NCI-H2029 (cell line): ENCODE measurements around the gene LIPN.

Experiments
- DNase-seq: peaks from one replicate; lab custom pipeline; 2025; lab: John Stamatoyannopoulos, UW

Gene LIPN

DNA sequence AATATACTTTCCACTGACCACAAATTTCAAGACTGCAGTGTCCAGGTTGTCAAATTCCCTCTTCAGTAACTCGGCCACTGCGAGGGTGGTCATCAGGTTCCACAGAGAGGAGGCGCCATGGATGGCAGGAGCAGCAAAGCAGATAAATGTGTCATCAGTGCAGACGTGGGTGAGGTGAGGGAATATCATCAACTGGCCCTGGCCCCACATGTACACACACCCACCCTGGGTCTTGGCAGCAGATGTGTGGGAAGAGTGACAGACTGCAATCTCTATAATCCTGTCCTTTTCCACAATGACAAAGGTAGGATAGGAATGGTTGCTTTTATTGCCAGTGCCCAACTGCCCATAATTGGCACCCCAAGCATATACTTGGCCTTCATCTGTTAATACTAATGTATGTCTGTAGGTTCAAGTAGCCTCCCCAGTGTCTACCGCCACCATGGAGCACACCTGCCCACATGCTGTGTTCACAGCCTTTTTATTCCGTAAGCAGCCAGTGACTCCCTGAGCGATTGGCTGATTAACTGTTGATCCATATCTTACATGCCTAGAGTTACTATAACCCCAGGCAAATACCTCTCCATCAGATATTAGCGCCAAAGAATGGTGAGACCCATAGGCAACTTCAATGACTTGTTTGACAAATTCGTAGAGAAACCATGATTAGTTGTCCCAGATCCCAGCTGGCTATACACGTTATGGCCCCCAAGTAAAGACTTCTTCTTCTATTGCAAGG, 26.4 kb downstream of the LIPN start:
- no peak for DNase-seq

DNA sequence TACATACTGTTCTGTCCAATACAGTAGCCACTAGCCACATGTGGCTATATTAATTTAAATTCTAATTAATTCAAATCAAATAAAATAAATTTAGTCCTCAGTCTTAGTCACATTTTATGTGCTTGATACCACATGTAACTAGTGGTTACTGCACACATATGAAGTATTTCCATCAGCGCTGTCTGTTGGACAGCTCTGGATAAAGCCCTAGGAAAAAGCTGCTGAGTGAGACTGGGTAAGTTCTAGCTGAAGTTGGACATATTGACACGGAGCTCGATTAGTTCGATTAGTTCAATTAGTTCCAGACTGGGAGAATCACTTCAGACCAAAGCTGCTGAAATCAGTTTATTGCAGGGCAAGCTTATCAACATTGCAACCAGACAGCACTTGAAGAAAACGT, 27.6 kb downstream of the LIPN start:
- DNase-seq, result no peak

DNA sequence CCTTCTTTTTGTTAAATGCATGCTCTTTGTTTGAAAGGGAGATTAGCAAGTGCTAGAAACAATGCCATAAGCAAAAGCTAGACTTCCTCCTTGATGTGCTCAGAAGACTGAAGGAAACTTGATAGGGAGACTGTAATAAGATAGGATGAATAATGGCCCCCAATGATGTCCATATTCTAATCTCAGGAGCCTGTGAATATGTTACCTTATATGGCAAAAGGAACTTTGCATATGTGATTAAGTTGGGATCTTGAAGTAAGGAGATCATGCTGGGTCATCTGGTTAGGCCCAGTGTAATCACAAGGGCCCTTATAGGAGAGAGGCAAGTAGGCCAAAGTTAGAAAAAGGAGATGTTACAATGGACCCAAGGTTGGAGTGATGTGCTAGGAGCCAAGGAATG, 29.1 kb downstream of the LIPN start:
- no peak for DNase-seq

DNA sequence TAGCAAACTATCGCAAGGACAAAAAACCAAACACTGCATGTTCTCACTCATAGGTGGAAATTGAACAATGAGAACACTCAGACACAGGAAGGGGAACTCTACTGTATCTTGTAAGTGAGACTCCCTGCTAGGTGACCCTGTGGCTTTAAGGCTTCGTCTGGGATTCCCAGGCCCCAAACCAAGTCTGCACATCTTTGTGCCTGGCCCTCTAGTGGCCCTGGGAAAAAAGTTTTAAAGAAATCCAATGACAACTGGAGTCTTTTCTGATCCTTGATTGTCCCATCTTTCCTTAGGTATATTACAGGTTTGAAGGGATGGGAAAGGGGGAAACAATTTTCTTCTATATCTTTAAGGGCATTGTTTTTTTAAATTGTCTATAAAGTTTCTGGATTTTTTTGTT, 32.1 kb downstream of the LIPN start:
- no peak for DNase-seq

DNA sequence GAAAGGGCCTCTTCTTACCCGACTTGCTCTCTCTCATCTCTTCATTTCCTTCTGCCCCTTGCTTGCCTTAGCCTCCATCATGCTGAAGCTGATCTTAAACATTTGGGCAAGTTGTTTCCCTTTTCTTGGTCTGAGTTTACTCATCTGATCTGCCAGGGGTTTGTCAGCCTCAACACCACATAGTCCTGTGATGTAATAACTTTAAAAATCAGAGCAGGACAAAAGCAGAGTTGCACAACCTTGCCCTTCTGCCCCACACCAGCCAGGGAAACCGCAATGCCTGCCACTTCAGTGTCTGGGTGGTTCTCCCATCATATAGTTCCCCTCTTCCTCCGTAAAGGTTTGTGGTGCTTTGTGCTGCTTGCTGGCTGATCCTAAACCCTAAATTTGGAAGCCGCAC, 32.8 kb downstream of the LIPN start:
- DNase-seq, result no peak

DNA sequence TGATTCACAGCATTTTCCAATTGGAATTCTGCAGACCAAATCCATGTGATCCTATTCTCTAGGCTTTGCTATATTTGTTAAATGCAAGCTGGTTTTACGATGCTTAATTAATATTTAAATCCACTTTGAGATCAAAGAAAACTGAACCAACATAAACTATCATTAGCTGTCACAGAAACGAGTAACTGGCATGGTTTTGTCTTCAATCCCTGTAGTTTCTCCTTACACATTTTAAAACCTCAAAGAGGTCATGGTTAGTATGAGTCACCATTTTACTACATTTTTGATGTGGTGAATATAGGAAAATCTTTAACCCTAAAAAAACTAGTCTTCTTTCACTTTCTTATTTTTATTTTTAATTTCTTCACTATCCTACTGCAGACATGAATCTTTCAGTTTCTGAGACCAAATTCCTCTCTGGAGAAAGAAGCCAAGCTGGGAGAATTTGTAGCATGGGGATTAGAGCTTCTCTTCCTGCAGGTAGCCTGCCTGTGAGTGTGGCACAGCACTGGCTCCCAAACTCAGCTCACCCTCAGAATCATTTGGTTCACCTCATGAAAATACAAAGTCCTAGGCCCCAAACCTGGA, 34.0 kb downstream of the LIPN start:
- DNase-seq, result no peak

DNA sequence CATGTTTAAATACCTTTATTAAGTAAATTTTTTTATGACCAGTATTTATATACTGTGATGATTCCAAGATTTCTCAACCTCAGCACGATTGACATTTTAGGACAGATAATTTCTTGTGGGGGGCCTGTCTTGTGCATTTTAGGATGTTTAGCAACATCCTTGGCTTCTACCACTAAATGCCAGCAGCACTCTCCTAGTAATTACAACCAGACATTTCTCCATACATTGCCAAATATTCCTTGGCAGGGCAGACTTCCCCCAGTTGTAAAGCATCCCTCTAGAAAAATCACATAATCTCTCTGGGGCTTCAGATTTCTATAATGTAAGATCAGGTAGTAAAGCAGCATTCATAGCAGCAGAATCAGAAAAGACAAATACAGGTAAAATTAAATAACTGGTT, 34.9 kb downstream of the LIPN start:
- DNase-seq, result no peak

DNA sequence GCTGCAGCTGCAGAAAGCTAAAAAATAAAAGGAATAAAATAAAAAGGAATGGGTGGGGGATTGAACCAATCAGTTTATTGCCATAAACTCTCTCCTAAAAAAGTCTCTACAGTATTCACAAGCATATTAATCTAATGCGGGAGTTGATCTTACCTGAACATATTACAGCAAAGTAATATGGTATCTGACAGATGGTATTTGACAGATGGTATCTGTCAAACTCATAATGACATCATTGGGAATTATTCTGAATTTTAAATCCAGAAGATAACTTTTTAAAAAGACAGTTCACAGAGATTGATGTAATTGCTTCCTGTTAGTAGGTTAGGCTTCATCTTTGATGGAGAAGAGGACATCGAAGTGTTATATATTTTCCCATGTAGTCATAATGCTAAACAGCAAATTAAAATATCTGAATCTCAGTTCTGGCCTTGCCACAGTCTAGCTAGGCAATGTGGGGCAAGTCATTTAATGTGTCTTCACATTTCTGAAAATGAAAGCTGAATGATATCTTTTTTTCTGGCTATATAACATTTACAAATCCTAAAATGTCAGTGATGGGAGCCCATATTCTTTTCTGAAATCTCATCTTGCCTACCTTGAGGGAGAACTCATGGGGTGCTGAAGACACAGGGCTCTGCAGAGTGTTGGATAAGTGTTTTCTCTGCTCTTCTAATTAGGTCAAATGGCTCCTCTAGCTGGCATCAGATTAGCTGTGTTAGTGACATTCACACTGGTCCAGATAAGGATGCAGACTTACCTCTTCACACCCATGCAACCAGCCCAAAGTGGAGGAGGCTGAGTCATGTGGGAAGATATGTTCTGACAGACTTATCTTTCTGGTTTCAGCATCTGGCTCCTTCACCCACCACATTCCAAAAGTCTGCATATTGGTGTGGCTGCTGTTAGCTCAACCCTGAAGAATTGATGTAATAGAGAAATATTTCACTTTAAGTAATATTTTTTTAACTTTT, 40.6 kb downstream of the LIPN start:
- no peak for DNase-seq

DNA sequence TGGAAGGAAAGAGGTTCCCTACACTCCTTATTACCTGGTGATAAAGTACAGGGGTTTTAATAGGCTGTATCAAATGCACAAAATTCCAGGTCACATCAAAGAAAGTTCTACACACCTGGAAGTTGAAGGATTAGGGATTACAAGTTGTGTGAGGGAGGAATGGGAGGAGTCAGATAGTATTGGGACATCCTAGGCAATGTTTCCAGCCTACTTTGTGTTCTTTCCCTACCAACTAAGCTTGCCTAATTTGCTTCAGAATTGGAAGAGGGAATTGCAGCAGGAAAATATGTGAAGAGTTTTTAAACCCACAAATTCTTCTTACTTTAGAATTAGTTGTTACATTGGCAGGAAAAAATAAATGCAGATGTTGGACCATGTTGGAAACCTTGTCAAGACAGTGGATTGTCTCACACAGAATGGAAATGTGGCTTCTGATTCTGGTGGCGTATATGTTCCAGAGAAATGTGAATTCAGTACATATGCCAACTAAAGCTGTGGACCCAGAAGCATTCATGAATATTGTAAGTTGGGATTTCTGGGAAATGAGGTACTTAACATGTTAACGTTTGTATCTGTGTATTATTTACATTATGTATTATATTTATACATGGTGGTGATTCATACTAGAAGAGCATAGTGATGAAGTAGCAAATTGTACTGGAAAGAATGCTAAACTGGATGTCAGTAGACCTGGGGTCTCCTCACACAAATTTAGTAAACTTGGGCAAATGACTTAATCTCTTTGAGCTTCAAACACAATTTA, 42.9 kb downstream of the LIPN start, which contains the start of gene LIPM:
Gene LIPM (plus strand): TSS at position 208 of the 763 bp plus-strand sequence. CDS start 167 bp downstream, at position 375.
- no peak for DNase-seq

DNA sequence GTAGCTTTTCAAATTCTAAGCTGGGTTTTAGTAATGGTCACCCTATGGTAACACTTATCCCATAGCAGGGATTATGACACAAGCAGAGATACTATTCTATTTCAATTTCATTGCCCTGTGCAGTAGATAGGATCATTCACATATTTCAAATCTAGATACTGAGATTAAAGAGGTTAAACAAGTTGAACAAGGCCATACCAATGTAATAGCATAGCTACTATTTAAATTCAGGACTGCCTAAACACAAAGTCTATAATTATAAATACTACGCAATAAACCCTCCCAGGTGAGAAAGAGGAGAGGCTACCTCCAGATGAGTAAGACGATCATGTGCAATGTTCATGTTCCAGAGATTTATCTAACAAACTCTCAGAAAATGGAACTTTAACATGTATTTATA, 43.8 kb downstream of the LIPN start:
- no peak for DNase-seq

DNA sequence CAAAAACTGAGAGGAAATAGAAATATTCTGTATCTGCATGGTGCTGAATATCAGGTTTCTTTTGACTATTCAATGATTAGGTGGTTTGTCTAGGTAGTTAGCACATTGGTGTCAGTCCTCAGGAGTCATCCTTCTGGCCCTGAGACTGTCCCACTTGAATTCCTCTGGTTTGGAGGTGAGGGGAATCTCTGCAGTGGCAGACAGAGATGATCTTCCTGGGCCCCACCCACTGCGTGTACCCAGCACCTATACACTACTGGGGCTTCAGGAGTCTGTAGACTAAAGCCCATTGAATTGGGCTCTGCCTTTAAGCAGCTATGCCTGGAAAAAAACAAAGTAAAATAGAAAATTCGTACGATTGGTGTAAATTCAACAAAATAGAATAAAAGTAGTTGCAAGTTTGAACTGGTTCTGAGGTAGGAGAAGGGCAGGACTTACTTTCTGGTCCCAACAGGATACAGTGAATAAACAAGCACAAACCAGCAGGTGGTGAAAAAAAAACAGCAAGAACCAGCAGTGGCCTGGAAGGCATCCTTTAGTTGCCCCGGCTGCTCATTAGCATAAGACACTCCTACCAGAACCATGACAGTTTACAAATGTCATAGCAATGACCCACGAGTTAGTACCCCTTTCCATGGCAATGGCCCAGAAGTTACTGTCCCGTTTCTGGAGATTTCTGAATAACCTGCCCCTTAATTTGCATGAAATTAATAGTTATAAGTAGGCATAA, 44.4 kb downstream of the LIPN start:
- no peak for DNase-seq

DNA sequence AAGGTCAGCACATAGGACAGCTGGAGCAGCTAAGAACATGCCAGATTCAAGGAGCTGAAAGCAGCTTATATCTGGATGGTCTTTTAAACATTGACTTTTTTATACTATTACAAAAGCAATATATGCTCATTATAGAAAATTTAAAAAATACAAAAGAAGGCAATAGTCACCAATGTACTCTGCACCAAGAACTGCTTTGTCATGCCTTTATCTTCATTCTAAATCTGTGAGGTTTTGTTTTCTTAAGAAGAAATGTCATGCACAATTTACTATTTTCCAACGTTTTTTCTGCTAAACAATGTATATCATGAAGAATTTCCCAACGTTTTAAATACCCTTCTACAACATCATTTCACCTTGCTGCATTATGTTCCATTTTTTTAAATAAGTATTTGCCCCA, 45.5 kb downstream of the LIPN start:
- no peak for DNase-seq

DNA sequence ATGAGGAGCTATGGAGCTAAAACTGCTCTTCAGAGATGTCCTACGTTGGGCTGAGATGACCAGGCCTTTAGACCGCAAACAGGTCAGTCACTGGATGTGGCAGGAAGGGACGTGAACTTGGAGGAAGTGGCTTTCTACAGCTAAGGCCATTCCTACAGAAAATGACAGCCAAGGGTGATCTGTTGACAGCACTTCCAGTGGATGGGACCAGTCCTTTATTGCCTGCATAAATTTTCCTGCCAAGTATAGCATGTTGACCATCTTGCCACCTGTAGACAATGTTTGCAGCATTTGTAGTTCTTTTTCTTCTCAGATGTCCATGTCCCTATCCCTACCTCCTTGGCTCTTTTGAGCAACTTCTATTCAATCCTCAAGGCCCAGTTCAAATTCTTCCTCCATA, 46.1 kb downstream of the LIPN start:
- no peak for DNase-seq

DNA sequence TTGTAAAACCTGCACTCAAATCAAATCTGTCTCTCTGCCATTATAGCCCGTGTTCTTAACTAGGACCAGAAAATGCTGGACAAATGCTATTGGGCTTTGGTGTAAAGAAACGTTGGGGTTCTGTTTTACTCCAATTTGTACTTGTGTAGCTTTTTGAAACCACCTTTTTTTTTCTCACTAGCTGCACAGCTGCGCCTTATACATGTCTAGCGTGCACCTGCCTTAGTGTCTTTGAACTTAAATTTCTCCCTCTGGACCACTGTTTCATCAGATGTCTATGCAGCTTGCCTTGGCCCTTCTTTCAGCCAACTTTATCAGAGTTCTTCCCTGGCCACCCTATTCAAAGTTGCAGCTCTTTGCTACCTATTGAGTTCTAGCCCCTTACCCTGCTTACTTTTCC, 49.8 kb downstream of the LIPN start:
- DNase-seq, result no peak

DNA sequence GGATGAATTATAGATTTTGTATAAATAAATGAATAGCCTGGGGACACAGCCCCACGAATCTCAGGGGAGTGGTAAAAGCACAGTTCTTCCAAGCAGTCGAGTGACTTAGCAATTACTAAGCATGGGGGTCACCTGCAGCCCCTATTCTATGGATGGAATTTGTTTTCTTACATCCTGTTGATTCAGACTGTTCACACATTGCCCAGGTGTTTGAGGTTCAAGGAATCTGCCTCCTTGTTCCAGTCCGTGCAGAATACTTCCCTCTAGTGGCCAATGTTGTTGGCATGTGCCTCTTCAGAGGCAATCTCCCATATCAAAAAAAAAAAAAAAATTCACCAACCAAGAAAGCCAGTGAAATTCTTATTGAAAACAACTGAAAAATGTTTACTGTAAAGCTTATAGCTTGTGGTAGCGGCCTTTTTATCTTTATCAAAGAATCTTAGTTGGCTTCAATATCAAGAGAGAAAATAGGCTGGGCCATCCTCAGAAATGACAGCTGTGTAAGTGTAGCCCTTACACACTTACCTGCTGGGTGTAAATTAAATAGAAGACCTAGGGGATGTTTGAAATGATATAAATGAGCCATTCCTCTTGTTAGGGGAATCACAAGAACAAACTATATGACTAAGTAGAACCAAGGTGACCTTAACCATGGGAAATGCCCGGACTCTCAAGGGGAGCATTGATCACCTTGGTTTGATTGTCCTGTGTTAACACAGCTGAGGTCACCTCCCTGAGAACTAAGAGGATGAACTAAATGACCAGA, 50.6 kb downstream of the LIPN start:
- DNase-seq, result peak; percentile 30

DNA sequence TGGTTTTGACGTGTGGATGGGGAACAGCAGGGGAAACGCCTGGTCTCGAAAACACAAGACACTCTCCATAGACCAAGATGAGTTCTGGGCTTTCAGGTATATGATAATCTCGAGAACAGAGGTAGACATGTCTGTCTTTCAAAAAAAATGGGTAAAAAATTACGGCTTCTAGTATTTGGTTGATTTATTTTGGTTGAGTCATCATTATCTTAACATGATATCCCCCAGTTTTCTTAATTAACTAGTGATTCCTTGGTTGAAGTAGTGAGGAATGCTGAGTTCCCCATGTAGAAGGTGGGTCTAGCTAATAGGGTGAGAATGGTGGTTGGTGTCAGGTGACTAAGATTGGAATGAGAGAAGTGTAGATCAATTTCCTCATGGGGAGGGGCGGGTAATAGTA, 53.4 kb downstream of the LIPN start:
- DNase-seq, result no peak

DNA sequence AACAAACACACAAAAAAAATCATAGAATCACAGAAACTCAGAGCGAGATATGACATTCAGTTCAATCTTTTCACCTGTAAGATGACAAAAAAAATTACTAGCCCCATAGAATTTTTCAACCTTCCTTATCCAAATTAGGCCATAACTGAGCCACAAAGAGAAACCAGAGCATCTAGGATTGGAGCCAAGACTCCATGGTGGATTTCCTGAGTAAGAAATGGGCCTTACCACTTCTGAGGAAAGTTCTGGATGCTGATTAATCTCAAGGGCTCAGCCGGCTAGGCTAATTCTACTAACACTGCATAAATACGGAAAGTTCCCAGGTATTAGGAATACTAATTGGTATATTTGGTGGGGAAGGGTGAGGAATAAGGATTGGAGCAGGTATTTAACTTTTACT, 59.5 kb downstream of the LIPN start:
- no peak for DNase-seq

DNA sequence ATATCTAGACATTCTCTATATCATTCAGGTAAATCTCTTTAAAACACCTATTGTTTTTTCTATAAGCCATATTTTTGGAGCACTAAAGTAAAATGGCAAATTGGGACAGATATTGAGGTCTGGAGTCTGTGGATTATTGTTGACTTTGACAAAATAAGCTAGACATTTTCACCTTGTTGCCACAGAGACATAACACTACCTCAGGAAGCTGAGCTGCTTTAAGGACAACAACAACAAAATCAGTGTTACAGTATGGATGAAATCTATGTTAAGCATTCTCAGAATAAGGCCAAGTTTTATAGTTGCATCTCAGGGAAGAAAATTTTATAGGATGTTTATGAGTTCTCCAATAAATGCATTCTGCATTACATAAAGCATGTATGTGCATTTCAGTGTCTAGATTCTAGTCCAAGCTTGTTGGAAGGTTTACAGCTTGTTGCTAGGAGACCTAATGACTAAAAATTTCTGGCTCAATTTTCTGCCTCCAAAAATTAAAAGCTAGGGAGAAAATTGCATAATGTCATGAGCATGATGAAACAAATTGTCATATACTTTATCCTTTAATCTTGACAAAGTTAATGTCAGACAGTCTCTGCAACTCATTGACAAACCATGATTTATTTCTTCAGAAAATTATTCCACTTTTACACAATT, 61.1 kb downstream of the LIPN start:
- no peak for DNase-seq

DNA sequence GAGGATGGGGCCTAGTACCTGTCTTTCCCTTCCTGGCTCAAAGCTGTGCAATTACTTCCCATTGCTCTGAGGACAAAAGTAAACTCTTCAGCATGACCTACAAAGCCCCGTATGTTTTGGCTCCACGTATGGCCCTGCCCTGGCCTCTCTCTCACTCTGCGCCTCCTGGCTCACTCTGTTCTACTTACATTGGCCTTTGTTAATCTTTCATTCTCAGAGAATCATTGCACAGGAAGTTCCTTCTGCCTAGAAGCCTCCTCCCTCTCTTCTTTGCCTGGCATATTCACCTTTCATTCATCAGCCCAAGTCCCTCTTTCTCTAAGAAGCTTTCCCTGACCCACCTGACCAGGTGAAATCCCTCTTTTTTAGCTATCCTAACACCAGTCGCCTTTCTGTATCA, 66.6 kb downstream of the LIPN start:
- DNase-seq, result no peak

DNA sequence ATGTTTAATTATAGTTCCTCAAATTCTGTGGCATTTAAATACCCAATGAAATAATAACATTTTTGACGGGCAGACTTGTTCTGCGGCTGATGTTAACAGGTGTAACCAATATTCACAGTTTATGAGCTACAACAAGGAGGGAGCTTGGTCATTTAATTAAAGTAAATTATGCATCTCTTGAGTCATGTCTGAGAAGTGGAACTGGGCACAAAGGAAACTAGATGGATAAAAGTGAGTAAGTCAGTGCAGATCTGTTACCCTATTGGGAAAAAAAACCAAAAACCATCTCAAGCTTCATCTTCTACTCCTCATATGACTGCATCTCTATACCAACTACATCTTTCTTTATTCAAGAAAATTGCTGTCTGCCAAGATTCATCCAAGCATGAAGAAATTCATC, 67.9 kb downstream of the LIPN start:
- DNase-seq, result no peak
